Inferior parietal cortex (tissue), 1 donor: ENCODE results near the gene KCNRG.
"Not testable (repeated sequence)": the region's sequence is repeated elsewhere in the genome, so short reads cannot be mapped to it uniquely, and the experiment has no call there.

Experiments used
- DNase-seq: peaks from one replicate; pipeline ENCODE4 v3.0.0-alpha.2; 2016; ENCODE audit errors: extremely low spot score

Gene KCNRG

DNA sequence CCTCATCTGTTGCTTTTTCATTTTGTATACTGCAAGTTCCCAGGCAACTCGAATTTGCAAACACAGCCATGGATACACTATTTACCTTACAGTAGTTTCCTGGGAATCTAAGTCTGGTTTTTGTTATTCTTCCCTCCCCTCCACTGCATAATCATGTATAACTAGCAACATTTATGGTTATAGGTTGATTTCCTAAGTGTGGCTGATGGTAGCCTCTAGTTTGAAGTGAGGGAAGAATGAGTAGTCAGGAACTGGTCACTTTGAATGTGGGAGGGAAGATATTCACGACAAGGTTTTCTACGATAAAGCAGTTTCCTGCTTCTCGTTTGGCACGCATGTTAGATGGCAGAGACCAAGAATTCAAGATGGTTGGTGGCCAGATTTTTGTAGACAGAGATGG, at the start of gene KCNRG:
Gene KCNRG, plus strand, starts transcription at position 187 of the 400 bp plus-strand sequence. Its CDS starts 50 bp downstream, at position 237.
- no peak for DNase-seq

DNA sequence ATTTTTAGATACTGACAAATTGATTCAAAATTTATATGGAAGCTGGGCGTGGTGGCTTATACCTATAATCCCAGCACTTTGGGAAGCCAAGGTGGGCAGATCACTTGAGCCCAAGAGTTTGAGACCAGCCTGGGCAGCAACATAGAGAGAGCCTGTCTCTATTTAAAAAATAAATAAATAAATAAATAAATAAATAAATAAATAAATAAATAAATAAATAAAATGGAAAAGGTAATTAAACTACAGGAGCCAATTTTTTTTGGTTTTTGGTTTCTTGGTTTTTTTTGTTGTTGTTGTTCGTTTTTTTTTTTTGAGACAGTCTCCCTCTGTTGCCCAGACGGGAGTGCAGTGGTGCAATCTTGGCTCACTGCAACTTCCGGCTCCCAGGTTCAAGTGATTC, 47.8 kb upstream of the KCNRG start:
- DNase-seq = no peak

DNA sequence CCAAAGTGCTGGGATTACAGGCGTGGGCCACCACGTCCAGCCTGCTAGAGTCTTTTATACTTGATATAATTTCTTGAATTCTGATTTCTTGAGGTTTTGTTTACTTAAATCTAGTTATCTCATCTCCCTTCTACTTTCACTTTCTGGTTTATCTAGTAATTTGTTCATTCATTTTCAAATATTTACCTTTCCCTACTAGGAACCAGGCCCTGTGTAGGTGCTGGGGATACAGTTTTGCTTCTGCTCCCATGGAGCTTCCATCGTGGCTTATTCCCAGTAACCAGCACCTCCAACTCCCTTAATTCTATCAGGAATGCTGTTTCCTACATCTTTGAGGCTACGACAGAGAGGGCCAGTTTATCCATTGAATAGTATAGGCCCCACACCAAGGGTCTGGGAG, 42.5 kb upstream of the KCNRG start:
- no peak for DNase-seq

DNA sequence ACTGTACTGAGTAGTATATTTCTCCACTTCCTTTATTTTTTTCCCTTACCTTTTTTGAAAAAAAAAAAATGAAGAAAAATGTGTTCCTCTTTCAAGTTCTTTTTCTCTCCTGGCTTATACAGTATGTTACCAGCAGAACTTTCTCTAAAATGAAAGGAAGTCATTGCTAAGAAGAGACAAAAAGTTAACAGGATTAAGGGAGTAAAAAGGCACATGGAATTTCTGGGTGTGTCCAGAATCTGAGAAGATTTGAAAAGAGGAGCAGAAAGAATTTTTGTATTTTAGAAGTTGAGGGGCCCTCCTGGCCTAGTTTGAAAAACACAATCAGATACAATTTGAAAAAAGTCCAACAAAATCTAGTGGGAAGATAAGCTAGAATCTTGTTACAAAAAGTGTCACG, 39.4 kb upstream of the KCNRG start:
- no peak for DNase-seq

DNA sequence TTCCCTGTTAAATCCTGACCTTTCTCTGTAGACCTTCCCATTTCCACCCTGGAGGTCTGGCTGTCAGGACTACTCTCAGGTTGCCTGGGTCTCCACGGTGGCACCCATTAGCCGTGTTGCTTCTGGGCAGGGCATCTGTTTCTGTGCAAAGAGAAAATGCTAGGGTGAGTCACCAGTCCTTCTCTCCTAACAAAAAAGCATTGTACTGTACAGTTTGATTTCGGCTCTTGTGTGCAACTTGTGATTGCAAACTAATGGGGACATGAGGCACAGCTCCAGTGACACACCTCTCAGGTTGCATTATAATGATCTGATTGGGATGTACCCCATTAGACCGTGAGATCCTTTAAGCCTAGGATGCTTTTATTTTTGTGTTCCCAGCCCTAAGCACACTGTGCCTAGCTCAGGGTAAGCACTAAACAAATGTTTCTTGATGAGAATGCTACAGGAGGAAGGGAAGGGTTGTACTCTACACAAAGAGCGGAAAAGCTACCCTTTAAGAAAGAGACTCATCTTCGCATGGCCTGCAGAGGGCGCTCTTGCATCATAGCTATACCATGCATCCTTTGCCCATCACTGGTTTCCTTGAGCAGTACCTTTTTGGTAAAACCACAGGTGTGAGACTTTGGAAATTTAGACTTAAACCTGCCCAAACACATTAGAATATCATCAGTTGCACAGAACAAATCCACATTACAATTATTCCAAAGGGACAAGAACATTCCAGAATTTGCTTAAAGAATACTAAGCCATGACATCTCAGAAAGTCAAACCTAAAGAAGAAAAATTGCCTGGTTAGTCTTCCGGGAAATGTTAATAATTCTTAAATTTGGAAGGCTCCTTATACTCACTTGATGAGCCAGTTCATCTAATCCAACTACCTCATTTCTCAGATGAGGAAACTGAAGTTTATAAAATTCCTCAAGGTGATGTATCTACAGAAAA, 38.7 kb upstream of the KCNRG start:
- DNase-seq = peak; percentile 87

- no peak for DNase-seq
These were observed 37.3 kb upstream of the KCNRG start for GRCh38 chr13:49977992-49978391.

GRCh38 chr13:49980266-49980665, 35.0 kb upstream of the KCNRG start:
- no peak for DNase-seq

DNA sequence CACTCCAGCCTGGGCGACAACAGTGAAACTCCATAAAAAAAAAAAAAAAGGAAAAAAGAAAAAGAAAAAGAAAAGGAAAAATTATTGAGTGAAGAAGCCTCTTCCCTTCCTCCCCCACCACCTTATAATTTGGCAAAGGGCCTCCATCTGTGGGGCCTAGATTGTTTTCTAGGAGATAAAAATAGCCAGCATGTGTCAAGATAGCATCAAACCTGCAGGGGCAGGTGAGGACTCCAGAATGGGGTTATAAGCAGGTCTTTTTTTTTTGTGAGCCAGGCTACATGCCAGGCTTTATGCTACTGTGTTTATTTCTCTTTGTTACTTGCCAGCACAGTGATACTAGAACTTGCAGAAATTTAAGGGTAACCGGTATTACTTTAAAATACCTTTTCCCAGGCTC, 30.1 kb upstream of the KCNRG start:
- no peak for DNase-seq

GRCh38 chr13:49986471-49986870, 28.8 kb upstream of the KCNRG start:
- no peak for DNase-seq

- DNase-seq = not testable (repeated sequence)
These were observed 24.6 kb upstream of the KCNRG start for GRCh38 chr13:49990612-49991011.

- DNase-seq = no peak
These were observed 22.1 kb upstream of the KCNRG start for GRCh38 chr13:49993111-49993510.

DNA sequence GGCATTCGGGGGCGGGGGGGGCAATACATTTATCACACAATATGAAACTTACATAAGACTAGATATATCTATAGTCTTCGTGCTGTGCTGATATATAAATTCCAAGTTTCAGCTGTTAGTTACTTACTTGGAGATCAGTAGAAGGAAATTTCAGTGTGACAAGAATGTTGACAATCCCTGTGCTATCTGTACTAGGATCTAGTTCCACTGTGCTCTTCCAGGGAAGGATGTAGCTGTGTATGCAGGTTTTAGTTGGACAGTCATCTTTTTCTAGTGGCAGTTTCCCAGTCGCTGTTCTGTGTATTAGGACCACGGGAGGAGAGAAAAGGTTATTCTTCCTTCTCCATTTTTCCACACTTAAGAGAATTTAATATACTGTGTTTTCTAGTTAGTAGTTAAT, 21.6 kb upstream of the KCNRG start:
- DNase-seq = no peak

DNA sequence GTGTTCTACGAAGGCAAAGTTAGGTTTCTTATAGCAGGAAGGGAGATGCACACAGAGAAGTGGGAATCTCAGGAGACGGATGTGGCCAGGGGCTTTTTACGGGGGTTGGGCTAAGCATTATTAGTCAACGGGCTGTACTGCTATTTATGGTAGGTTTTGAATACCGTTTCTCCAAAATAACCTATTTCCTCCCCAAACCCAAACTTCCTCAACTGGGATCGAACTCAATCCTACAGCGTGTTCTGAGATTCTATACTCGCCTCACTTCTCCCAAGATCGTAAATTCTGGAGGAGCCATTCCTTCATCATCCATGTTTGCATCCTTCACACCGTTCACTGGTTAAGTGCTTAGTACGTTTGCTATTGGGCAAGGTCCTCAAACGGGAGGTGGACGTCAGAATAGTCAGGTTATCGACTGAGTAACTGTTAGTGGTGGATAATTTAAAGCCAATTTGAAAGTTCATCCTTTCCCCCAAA, 19.6 kb upstream of the KCNRG start:
- peak; percentile 37 for DNase-seq

- DNase-seq = peak; percentile 73
These were observed 18.9 kb upstream of the KCNRG start for GRCh38 chr13:49996161-49996915.

DNA sequence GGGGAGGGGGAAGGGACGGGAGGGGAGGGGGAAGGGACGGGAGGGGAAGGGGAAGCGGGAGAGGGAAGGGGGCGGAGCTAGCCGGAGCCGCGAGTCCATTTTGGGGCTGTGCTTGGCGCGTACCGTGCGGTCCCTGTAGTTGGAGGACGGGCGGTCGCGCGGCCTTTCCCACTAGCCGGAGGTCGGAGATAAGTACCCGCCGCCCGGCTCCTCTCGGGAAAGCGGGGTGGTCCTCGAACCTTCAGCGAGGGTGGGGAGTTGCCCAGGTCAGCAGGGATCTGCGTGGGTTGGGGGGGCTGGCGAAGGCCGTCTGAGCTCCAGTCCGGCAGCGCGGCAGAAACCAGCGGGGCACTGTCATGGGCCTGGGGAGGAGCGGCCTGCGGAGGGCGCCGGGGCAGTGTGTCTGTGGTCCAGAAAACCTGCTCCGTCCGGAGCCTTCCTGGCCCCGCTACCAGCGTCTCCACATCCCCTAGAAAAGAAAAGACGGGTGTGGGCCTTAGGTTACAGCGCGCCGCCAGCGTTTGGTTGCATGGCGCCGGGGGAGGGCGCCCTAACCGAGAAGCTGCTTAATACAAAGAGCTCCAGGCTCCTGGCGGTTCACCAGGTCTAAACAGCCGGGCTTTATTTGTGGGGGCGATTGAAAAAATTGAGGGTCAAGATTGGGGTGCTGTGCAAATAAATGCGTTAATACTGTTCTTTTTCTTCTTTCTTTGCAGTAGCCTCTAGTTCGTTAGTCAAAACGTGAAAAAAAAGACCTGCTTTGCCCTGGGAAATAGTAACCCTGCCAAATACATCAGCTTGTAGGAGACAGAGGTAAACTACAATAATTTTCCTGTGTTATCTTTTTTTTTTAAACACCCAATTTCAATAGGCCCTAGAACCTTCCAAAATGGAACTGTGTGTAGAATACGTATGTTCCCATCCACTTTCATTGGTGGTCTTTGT, 18.0 kb upstream of the KCNRG start, which contains the start of gene TRIM13:
Gene TRIM13, plus strand, starts transcription at position 92 of the 945 bp plus-strand sequence. CDS start 14,899 bp downstream, outside the sequence.
- peak; percentile 90 for DNase-seq

GRCh38 chr13:49997955-49998354, 17.3 kb upstream of the KCNRG start:
- no peak for DNase-seq

DNA sequence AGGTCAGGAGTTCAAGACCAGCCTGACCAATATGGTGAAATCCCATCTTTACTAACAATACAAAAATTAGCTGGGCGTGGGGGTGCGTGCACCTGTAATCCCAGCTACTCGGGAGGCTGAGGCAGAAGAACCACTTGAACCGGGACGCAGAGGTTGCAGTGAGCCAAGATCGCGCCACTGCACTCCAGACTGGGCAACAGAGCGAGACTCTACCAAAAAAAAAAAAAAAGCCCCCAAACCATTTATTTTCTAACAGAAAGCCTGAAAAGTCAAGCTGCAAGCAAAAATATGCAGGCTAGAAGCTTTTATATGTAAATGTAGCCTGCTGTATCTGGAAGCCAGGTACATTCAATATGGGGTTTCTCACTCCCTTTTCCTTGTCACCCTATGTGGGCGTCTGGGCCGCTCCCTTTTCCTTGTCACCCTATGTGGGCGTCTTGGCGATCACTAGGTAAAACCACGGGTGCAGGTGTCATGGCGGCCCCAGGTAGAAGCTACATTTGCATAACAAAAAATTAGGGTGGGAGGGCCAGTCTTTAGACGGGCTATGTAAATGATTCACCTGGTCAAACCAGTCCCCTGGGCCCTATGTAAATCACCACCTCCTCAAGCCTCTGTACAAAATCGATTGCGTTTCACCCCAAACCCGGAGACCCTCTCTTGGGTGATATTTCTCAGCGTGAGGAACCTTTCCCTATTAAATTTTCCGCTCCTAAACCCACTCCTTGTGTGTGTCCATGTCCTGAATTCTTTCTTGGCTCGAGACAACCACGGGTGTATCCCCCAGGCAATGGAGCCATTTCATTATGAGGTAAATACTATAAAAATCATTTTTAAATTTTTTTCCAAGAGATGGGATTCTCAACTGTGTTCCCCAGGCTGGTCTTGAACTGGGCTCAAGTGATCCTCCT, 16.3 kb upstream of the KCNRG start:
- DNase-seq = no peak

GRCh38 chr13:50001287-50001686, 14.0 kb upstream of the KCNRG start:
- no peak for DNase-seq

DNA sequence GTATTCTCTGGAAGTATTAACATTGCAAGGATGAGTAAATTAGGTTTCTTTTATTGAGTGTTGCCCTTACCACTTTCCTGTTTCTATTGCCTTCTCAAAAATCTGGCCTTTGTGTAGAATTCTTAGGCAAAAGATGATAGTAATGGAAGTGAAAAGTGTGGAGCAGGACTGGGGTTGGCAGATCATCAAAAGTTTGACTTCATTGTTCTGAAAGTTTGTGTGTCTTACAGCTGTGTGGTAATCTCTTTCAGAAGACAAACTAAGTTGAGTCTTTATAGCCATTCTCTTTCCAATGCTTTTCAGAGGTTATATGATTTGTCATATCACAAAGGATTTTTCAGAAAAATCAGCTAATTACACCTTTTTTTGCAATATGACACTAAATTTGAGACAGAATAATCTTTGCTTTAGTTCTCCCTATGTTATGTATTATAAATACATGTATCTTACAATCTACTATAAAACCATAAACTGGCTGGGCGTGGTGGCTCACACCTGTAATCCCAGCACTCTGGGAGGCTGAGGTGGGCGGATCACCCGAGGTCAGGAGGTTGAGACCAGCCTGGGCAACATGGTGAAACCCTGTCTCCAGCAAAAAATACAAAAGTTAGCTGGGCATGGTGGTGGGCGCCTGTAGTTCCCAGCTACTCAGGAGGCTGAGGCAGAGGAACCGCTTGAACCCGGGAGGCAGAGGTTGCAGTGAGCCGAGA, 8.7 kb upstream of the KCNRG start:
- DNase-seq = no peak

- peak; percentile 44 for DNase-seq
These were observed 3.8 kb upstream of the KCNRG start for GRCh38 chr13:50011461-50011860.
